SU-DHL-6 (cell line): Measurements from ENCODE around the gene SAG.

ENCODE experiments used
- H2AFZ ChIP-seq: fragments of 200-600 bp; sonication (generic); 2 replicates; pipeline ENCODE4 v1.6.1; 2014; ENCODE audit warnings: low read depth, mild to moderate bottlenecking, moderate library complexity, mixed read lengths, antibody characterized with exemption, low read length; ENCODE audit not compliant: severe bottlenecking
- H3F3A ChIP-seq: fragments of 200-600 bp; shearing (Covaris generic); 2 replicates; pipeline ENCODE4 v1.6.0; 2016; ENCODE audit warnings: antibody characterized with exemption, mild to moderate bottlenecking; ENCODE audit not compliant: insufficient read depth
- H3K27ac ChIP-seq: fragments of 200-600 bp; sonication (generic); 2 replicates; pipeline ENCODE4 v1.5.1; 2016; ENCODE audit warnings: low read depth, mild to moderate bottlenecking, low read length, moderate library complexity, mixed read lengths
- H3K27me3 ChIP-seq: fragments of 200-600 bp; sonication (generic), shearing (Covaris generic); 2 replicates; pipeline ENCODE4 v1.6.0; 2014; ENCODE audit warnings: mild to moderate bottlenecking, low read length
- H3K36me3 ChIP-seq: fragments of 200-600 bp; sonication (generic); 2 replicates; pipeline ENCODE4 v1.6.1; 2014; ENCODE audit warnings: mild to moderate bottlenecking, low read length, mixed read lengths
- H3K4me2 ChIP-seq: fragments of 300-600, 200-600 bp; shearing (Covaris generic), sonication (generic); 2 replicates; pipeline ENCODE4 v1.6.0; 2014; ENCODE audit warnings: low read length, low read depth, mild to moderate bottlenecking; ENCODE audit not compliant: poor library complexity, severe bottlenecking
- H3K4me3 ChIP-seq: fragments of 200-600 bp; sonication (generic); 2 replicates; pipeline ENCODE4 v1.5.1; 2014; ENCODE audit warnings: antibody characterized with exemption, low read length, mild to moderate bottlenecking, mixed read lengths; ENCODE audit not compliant: insufficient read depth, poor library complexity, severe bottlenecking
- H3K79me2 ChIP-seq: fragments of 200-600 bp; sonication (generic); 2 replicates; pipeline ENCODE4 v1.6.1; 2014; ENCODE audit warnings: mild to moderate bottlenecking, low read length, moderate library complexity; ENCODE audit not compliant: insufficient read depth
- H3K9ac ChIP-seq: fragments of 200-600 bp; sonication (generic); 2 replicates; pipeline ENCODE4 v1.7.0; 2014; ENCODE audit warnings: mild to moderate bottlenecking, low read length
- H3K9me2 ChIP-seq: fragments of 200-600 bp; sonication (generic); replicated peaks from 2 replicates; pipeline ENCODE4 v1.6.1; 2014; ENCODE audit warnings: low read length; ENCODE audit not compliant: insufficient read depth
- H3K9me3 ChIP-seq: fragments of 200-600 bp; sonication (generic); 2 replicates; pipeline ENCODE4 v1.6.1; 2014; ENCODE audit warnings: low read length, mixed read lengths; ENCODE audit not compliant: insufficient read depth
- H4K20me1 ChIP-seq: fragments of 200-600 bp; sonication (generic); 2 replicates; pipeline ENCODE4 v1.6.1; 2014; ENCODE audit warnings: low read depth, mild to moderate bottlenecking, antibody characterized with exemption, low read length, moderate library complexity, mixed read lengths
- CTCF ChIP-seq: fragments of 200-600 bp; sonication (generic); IDR thresholded peaks from one replicate; pipeline ENCODE4 v1.5.1; 2017; ENCODE audit warnings: antibody characterized with exemption, mild to moderate bottlenecking, low read length, moderate library complexity; ENCODE audit not compliant: insufficient read depth, poor library complexity, severe bottlenecking
- EZH2phosphoT487 ChIP-seq: fragments of 200-600 bp; sonication (generic), shearing (Covaris generic); conservative IDR thresholded peaks from 2 replicates; pipeline ENCODE4 v1.6.1; 2018; ENCODE audit warnings: mild to moderate bottlenecking, antibody characterized with exemption, low read length, moderate library complexity, mixed read lengths

Gene SAG

GRCh38 chr2:233260661-233261060 lies 47.0 kb upstream of the SAG start:
- no peak overlapping the region for H3K9ac ChIP-seq
- H2AFZ ChIP-seq = no peak overlapping the region
- H3F3A ChIP-seq = no peaks in the 10 kb centered on the region
- TF ChIP-seq EZH2phosphoT487 (no peak), CTCF (no peak)
- no peaks in the 10 kb centered on the region for H3K9me3 ChIP-seq
- H3K27me3 ChIP-seq = no peaks in the 10 kb centered on the region
- no peak overlapping the region for H3K4me2 ChIP-seq
- H4K20me1 ChIP-seq = no peaks in the 10 kb centered on the region; the same call in 1 of the 2 replicates
- no peak overlapping the region for H3K27ac ChIP-seq
- H3K9me2 ChIP-seq = no peaks in the 10 kb centered on the region
- peaks cover 33% of the 10 kb centered on the region for H3K79me2 ChIP-seq
- H3K36me3 ChIP-seq = peaks cover 18% of the 10 kb centered on the region; the same call in 1 of the 2 replicates
- H3K4me3 ChIP-seq = no peak overlapping the region

GRCh38 chr2:233261819-233262555 lies 45.6 kb upstream of the SAG start:
- Histone ChIP-seq H3K27me3 (no peaks in the 10 kb centered on the region), H3K79me2 (peaks cover 23% of the 10 kb centered on the region), H3K9me2 (no peaks in the 10 kb centered on the region), H3F3A (no peaks in the 10 kb centered on the region), H3K36me3 (peaks cover 16% of the 10 kb centered on the region; the same call in 1 of the 2 replicates), H3K27ac (no peak overlapping the region), H3K4me3 (no peak overlapping the region), H2AFZ (no peak overlapping the region), H3K9ac (no peak overlapping the region), H4K20me1 (no peaks in the 10 kb centered on the region; the same call in 1 of the 2 replicates), H3K9me3 (no peaks in the 10 kb centered on the region), H3K4me2 (no peak overlapping the region)
- TF ChIP-seq EZH2phosphoT487 (no peak), CTCF (no peak)

GRCh38 chr2:233262562-233262961 lies 45.1 kb upstream of the SAG start:
- Histone ChIP-seq H3F3A (no peaks in the 10 kb centered on the region), H3K36me3 (peaks cover 16% of the 10 kb centered on the region; the same call in 1 of the 2 replicates), H3K9me3 (no peaks in the 10 kb centered on the region), H3K27me3 (no peaks in the 10 kb centered on the region), H3K27ac (no peak overlapping the region), H2AFZ (no peak overlapping the region), H3K4me2 (no peak overlapping the region), H4K20me1 (no peaks in the 10 kb centered on the region; the same call in 1 of the 2 replicates), H3K9me2 (no peaks in the 10 kb centered on the region), H3K79me2 (peaks cover 23% of the 10 kb centered on the region), H3K4me3 (no peak overlapping the region), H3K9ac (no peak overlapping the region)
- TF ChIP-seq CTCF (no peak), EZH2phosphoT487 (no peak)
